ENCODE results near the gene CASP1. TPM values are rescaled to one million over a fixed set of nuclear protein-coding genes. Genes with fewer than 3 reads are reported as not detected.

CASP1 gene
- total RNA-seq (2022; extraction: Qiagen RNA extraction) = 0.45 to 1.0 TPM (median 0.57 TPM) in 3 of 5 replicates, not detected in the others

GRCh38 chr11:105034813-105035620, at the start of gene CASP1:
CASP1 (minus strand) TSS chr11:105035144; CDS start chr11:105035113, 31 bp downstream.

GRCh38 chr11:105044557-105045524, 9.9 kb upstream of the CASP1 start, which contains the start of gene CARD16:
CARD16 (minus strand) TSS chr11:105045335; CDS start chr11:105045297, 38 bp downstream.

DNA sequence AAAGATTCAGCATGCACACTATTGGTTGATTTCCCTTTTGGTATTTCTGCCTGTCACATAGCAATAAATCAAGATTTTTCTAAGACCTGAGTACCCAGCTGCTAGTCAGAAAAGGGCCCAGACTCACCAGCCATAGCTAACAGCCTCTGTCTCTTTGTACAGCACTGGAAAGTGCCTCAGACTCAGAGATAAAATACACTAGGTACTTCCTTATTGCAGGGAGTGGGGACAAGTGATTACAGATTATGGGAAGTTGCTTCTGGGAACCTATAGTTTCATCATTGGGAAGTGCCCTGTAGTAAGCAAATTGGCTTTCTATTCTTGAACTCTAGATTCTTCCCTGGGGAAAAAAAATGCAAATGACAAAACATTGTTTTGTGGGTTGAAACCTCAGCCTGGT, 11.9 kb downstream of the CASP1 start, which contains the start of gene CASP5:
Gene CASP5, minus strand, starts transcription at position 166 of the 400 bp plus-strand sequence. Its CDS starts 32 bp downstream, at position 134.

Other genes starting within 250 kb of the CASP1 start
- gene CASP12, start 136.7 kb downstream of the CASP1 start, total RNA-seq (2022; extraction: Qiagen RNA extraction) = not detected in 5 replicates
- 3.5 to 6.9 TPM (median 4.7 TPM) in 5 replicates for gene CASP4, start 66.6 kb downstream of the CASP1 start, total RNA-seq (2022; extraction: Qiagen RNA extraction)
- gene CASP5, start 12.0 kb downstream of the CASP1 start, total RNA-seq (2022; extraction: Qiagen RNA extraction) = not detected in 5 replicates
- gene CARD16, start 10.2 kb upstream of the CASP1 start, total RNA-seq (2022; extraction: Qiagen RNA extraction) = not detected in 5 replicates
- gene CARD18, start 104.6 kb upstream of the CASP1 start, total RNA-seq (2022; extraction: Qiagen RNA extraction) = not detected in 5 replicates